ENCODE results near the gene PLEKHA4. TPM values are rescaled to one million over a fixed set of nuclear protein-coding genes. Genes with fewer than 3 reads are reported as not detected.

Gene PLEKHA4
- total and polyA plus RNA-seq, 2 of the 13 experiments (the other 11 are each of a cell fraction or from before 2014, with no cell fraction given) = 4.8 to 6.0 TPM

DNA sequence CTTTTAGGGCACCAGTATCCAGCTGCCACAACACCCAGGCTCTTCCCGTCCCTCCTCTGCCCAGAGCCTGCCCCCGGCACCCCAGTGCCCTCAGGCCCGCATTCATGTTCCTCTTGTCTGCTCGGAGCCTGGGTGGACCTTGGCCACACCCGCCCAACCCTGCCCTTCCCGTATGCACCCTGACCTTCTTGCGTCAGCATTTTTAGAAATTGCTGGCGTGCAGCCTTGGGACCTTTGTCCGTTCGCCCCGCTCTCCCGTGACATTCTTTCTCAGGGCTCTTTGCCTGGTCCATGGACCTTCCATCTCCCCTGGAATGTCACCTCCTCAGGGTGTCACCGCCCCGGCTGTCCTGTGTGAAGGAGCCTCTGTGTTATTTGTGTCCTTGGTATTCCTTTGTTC lies 39.3 kb upstream of the PLEKHA4 start (continued):
- TF ChIP-seq, protein P1, sequence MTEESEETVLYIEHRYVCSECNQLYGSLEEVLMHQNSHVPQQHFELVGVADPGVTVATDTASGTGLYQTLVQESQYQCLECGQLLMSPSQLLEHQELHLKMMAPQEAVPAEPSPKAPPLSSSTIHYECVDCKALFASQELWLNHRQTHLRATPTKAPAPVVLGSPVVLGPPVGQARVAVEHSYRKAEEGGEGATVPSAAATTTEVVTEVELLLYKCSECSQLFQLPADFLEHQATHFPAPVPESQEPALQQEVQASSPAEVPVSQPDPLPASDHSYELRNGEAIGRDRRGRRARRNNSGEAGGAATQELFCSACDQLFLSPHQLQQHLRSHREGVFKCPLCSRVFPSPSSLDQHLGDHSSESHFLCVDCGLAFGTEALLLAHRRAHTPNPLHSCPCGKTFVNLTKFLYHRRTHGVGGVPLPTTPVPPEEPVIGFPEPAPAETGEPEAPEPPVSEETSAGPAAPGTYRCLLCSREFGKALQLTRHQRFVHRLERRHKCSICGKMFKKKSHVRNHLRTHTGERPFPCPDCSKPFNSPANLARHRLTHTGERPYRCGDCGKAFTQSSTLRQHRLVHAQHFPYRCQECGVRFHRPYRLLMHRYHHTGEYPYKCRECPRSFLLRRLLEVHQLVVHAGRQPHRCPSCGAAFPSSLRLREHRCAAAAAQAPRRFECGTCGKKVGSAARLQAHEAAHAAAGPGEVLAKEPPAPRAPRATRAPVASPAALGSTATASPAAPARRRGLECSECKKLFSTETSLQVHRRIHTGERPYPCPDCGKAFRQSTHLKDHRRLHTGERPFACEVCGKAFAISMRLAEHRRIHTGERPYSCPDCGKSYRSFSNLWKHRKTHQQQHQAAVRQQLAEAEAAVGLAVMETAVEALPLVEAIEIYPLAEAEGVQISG (CRISPR knock-in tag; IDR thresholded peaks at IDR 0.05) = peak; percentile 28; the same call in 1 of the 2 replicates
- TF ChIP-seq, protein P2, sequence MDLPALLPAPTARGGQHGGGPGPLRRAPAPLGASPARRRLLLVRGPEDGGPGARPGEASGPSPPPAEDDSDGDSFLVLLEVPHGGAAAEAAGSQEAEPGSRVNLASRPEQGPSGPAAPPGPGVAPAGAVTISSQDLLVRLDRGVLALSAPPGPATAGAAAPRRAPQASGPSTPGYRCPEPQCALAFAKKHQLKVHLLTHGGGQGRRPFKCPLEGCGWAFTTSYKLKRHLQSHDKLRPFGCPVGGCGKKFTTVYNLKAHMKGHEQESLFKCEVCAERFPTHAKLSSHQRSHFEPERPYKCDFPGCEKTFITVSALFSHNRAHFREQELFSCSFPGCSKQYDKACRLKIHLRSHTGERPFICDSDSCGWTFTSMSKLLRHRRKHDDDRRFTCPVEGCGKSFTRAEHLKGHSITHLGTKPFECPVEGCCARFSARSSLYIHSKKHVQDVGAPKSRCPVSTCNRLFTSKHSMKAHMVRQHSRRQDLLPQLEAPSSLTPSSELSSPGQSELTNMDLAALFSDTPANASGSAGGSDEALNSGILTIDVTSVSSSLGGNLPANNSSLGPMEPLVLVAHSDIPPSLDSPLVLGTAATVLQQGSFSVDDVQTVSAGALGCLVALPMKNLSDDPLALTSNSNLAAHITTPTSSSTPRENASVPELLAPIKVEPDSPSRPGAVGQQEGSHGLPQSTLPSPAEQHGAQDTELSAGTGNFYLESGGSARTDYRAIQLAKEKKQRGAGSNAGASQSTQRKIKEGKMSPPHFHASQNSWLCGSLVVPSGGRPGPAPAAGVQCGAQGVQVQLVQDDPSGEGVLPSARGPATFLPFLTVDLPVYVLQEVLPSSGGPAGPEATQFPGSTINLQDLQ (CRISPR knock-in tag; IDR thresholded peaks at IDR 0.05) = no peak
- peak; percentile 71; the same call in 1 of the 2 replicates for TF ChIP-seq MIER3 (CRISPR knock-in tag; IDR thresholded peaks at IDR 0.05; ENCODE audit: borderline replicate concordance)
- TF ChIP-seq, protein P3, sequence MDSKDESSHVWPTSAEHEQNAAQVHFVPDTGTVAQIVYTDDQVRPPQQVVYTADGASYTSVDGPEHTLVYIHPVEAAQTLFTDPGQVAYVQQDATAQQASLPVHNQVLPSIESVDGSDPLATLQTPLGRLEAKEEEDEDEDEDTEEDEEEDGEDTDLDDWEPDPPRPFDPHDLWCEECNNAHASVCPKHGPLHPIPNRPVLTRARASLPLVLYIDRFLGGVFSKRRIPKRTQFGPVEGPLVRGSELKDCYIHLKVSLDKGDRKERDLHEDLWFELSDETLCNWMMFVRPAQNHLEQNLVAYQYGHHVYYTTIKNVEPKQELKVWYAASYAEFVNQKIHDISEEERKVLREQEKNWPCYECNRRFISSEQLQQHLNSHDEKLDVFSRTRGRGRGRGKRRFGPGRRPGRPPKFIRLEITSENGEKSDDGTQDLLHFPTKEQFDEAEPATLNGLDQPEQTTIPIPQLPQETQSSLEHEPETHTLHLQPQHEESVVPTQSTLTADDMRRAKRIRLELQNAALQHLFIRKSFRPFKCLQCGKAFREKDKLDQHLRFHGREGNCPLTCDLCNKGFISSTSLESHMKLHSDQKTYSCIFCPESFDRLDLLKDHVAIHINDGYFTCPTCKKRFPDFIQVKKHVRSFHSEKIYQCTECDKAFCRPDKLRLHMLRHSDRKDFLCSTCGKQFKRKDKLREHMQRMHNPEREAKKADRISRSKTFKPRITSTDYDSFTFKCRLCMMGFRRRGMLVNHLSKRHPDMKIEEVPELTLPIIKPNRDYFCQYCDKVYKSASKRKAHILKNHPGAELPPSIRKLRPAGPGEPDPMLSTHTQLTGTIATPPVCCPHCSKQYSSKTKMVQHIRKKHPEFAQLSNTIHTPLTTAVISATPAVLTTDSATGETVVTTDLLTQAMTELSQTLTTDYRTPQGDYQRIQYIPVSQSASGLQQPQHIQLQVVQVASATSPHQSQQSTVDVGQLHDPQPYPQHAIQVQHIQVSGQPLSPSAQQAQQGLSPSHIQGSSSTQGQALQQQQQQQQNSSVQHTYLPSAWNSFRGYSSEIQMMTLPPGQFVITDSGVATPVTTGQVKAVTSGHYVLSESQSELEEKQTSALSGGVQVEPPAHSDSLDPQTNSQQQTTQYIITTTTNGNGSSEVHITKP (CRISPR knock-in tag; IDR thresholded peaks at IDR 0.05; ENCODE audit: low read depth) = 0 out of 2 replicates have a peak, but pooled peaks have one; percentile 40
- TF ChIP-seq ZNF552 (CRISPR knock-in tag; IDR thresholded peaks at IDR 0.05; ENCODE audit: borderline replicate concordance) = 0 out of 2 replicates have a peak, but pooled peaks have one; percentile 43
- TF ChIP-seq ZNF672 (CRISPR knock-in tag; IDR thresholded peaks at IDR 0.05) = no peak
- TF ChIP-seq MAFF (IDR thresholded peaks at IDR 0.05; ENCODE audit: low read depth, low read length) = peak; percentile 96
- no peak for TF ChIP-seq RBAK (CRISPR knock-in tag; IDR thresholded peaks at IDR 0.05)
- 0 out of 2 replicates have a peak, but pooled peaks have one; percentile 7 for TF ChIP-seq SP2 (CRISPR knock-in tag; IDR thresholded peaks at IDR 0.05)
- no peak for TF ChIP-seq CBFB (CRISPR knock-in tag; IDR thresholded peaks at IDR 0.05)
- TF ChIP-seq MAFG (CRISPR knock-in tag; IDR thresholded peaks at IDR 0.05) = peak; percentile 83
- TF ChIP-seq, protein P4, sequence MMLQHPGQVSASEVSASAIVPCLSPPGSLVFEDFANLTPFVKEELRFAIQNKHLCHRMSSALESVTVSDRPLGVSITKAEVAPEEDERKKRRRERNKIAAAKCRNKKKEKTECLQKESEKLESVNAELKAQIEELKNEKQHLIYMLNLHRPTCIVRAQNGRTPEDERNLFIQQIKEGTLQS (CRISPR knock-in tag; IDR thresholded peaks at IDR 0.05) = peak; percentile 95
- peak; percentile 48 for TF ChIP-seq PHF5A (CRISPR knock-in tag; IDR thresholded peaks at IDR 0.05; ENCODE audit: low read depth, unreplicated experiment)
- peak; percentile 83 for TF ChIP-seq PPARG (CRISPR knock-in tag; conservative IDR thresholded peaks at IDR 0.05)
- TF ChIP-seq CCDC6 (CRISPR knock-in tag; IDR thresholded peaks at IDR 0.05) = peak; percentile 54; the same call in 1 of the 2 replicates
- TF ChIP-seq KDM1A (CRISPR knock-in tag; IDR thresholded peaks at IDR 0.05) = 0 out of 2 replicates have a peak, but pooled peaks have one; percentile 23
- no peak for TF ChIP-seq GABPA (IDR thresholded peaks at IDR 0.05; ENCODE audit: low read depth, low read length)
- peak; percentile 42; the same call in 1 of the 2 replicates for TF ChIP-seq GABPA (CRISPR knock-in tag; IDR thresholded peaks at IDR 0.05; ENCODE audit: low read depth)
- peak; percentile 95 for TF ChIP-seq ESRRA (CRISPR knock-in tag; IDR thresholded peaks at IDR 0.05; ENCODE audit: low read depth)
- peak; percentile 75 for TF ChIP-seq BHLHE40 (IDR thresholded peaks at IDR 0.05; ENCODE audit: low read length)
